Suprapubic skin (tissue), 4 donors: ENCODE results near the gene LAMTOR2. TPM values are rescaled to one million over a fixed set of nuclear protein-coding genes. Genes with fewer than 3 reads are reported as not detected.

ENCODE experiments used
- DNase-seq, 2 donors: peaks; one replicate each; pipeline ENCODE4 v3.0.0-alpha.2; 2019; ENCODE audit warnings: low spot score in 2 of 2
- H3K27ac ChIP-seq: fragments of 200-600 bp; sonication (generic); one replicate; pipeline ENCODE4 v1.5.1; 2019
- H3K27me3 ChIP-seq: fragments of 200-600 bp; sonication (generic); one replicate; pipeline ENCODE4 v1.5.1; 2019
- H3K36me3 ChIP-seq: fragments of 200-600 bp; sonication (generic); one replicate; pipeline ENCODE4 v1.5.1; 2019
- H3K4me1 ChIP-seq: fragments of 200-600 bp; sonication (generic); one replicate; pipeline ENCODE4 v1.5.1; 2019
- H3K4me3 ChIP-seq: fragments of 200-600 bp; sonication (generic); one replicate; pipeline ENCODE4 v1.5.1; 2019; ENCODE audit warnings: mild to moderate bottlenecking
- H3K9me3 ChIP-seq: fragments of 200-600 bp; sonication (generic); one replicate; pipeline ENCODE4 v1.5.1; 2019
- EP300 ChIP-seq: sonication (generic); formaldehyde crosslinking; IDR thresholded peaks from one replicate; pipeline ENCODE4 v1.6.1; 2017; ENCODE audit warnings: antibody characterized with exemption
- POLR2A ChIP-seq, 2 donors: fragments of 450-650 bp; IDR thresholded peaks; one replicate each; pipeline ENCODE4 v1.6.1; 2017; ENCODE audit warnings: antibody characterized with exemption in 2 of 2, mild to moderate bottlenecking in 2 of 2, moderate library complexity in 2 of 2
- POLR2AphosphoS5 ChIP-seq, 3 donors: sonication (generic); formaldehyde crosslinking; IDR thresholded peaks; one replicate each; pipeline ENCODE4 v1.6.1; 2017; ENCODE audit warnings: antibody characterized with exemption in 3 of 3
- WGBS: methylation state at CpG from one replicate; pipeline ENCODE4 v1.1.5; 2018; 5-methylcytosine and 5-hydroxymethylcytosine counted together
- total RNA-seq, 4 donors: library from RNA; depleted of rRNA; stranded (reverse); fragments of >200 nt; gene quantifications; one replicate each; pipeline ENCODE4 v1.1.0, GENCODE V29; 2016
- TF ChIP-seq, protein P1 (sequence below), 2 donors: fragments of 200-600 bp in 1 of 2; fragments of 450-650 bp in 1 of 2; sonication (generic) in 1 of 2; IDR thresholded peaks; one replicate each; pipeline ENCODE4 v1.5.1; 2016 to 2019; ENCODE audit warnings: antibody characterized with exemption in 2 of 2, mild to moderate bottlenecking in 1 of 2, moderate library complexity in 1 of 2

LAMTOR2 gene
- 10 to 100 TPM; 27.3 to 66.6 (median 57.7) TPM for total RNA-seq

DNA sequence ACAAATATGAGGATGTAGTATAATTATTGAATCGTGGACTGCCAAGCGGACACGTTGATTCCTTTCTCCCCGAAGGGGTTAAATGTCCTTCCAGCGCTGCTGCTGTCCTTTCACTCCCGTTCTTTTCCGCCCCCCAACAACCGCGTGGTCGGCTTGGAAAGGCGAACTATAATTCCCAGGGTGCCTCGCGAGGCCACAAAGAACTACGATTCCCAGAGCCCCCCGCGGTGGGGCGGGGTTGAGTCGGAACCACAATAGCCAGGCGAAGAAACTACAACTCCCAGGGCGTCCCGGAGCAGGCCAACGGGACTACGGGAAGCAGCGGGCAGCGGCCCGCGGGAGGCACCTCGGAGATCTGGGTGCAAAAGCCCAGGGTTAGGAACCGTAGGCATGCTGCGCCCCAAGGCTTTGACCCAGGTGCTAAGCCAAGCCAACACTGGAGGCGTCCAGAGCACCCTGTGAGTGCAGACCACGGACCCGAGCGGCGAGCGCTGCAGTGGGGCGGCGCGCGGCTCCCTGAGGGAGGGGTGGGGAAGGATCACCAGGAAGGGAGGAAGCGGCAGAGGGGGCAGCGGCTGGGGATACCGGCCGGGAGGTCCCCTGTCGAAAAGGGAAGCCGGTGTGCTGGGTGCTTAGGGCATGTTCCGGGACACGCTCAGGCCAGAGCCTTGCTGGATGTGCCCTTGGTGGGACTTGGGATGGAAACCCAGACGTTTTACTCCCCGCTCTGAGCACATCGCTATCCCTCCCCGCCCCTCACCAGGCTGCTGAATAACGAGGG lies at the start of gene LAMTOR2:
LAMTOR2 (plus strand) TSS at position 283 of the 781 bp plus-strand sequence; CDS start at position 391, 108 bp downstream.
- under 1% methylated on average over 24 of the region's 53 CpGs for WGBS
- H3K27ac ChIP-seq = peak within 1 kb of the TSS; percentile 90
- DNase-seq = peak; percentile 98
- H3K4me3 ChIP-seq = peak within 1 kb of the TSS; percentile 83
- H3K27me3 ChIP-seq = no peaks in the 10 kb centered on the region
- no peaks in the 10 kb centered on the region for H3K9me3 ChIP-seq
- peaks cover 36% of the 10 kb centered on the region for H3K4me1 ChIP-seq
- H3K36me3 ChIP-seq = peaks cover 10% of the 10 kb centered on the region
- TF ChIP-seq POLR2AphosphoS5 (IDR thresholded peaks at IDR 0.05) (peak in 2 of 3 donors; percentile 61 to 62), EP300 (no peak), POLR2A (IDR thresholded peaks at IDR 0.05) (peak in 1 of 2 donors; percentile 35)
- TF ChIP-seq, protein P1, sequence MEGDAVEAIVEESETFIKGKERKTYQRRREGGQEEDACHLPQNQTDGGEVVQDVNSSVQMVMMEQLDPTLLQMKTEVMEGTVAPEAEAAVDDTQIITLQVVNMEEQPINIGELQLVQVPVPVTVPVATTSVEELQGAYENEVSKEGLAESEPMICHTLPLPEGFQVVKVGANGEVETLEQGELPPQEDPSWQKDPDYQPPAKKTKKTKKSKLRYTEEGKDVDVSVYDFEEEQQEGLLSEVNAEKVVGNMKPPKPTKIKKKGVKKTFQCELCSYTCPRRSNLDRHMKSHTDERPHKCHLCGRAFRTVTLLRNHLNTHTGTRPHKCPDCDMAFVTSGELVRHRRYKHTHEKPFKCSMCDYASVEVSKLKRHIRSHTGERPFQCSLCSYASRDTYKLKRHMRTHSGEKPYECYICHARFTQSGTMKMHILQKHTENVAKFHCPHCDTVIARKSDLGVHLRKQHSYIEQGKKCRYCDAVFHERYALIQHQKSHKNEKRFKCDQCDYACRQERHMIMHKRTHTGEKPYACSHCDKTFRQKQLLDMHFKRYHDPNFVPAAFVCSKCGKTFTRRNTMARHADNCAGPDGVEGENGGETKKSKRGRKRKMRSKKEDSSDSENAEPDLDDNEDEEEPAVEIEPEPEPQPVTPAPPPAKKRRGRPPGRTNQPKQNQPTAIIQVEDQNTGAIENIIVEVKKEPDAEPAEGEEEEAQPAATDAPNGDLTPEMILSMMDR (IDR thresholded peaks at IDR 0.05) = no peak

DNA sequence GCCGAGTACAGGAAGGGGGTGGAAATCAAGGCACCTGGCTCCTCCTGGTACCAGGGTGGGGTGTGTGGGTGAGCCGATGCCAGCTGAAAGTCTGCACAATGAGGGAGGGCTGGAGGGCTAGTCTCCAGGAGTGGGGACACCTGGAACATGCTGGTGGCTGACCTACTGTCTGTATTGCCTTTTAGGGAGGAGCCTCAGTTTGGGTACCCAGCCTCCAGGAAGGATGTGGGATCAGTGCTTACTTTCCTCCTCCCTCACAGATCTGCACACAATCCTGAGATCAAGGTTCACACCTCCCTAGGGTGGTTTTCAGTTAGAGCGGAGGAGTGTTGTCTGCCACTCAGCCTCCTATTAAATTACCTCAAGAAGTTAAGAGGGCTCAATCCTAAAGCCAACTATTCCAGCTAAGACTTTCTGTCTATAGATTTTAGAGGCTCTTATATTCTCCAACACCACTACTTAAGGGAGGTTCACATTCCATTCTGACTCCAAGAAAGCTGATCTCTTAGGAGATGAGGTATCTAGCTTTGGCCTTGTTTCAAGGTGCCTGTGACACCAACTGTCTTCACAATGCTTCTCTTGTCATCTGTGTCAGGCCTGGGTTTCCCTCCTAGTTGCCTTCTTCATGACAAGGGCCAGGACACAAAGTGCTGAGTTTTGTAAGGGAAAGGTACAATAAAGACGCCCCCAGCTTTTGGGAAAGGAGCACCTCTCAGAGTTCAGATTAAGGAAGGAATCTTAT lies 49.6 kb upstream of the LAMTOR2 start:
- Histone ChIP-seq H3K36me3 (peaks cover 25% of the 10 kb centered on the region), H3K27me3 (no peaks in the 10 kb centered on the region), H3K9me3 (no peaks in the 10 kb centered on the region), H3K4me1 (peaks cover 18% of the 10 kb centered on the region), H3K27ac (no peak overlapping the region), H3K4me3 (no peak overlapping the region)
- WGBS = 75% methylated on average over 4 of the region's 4 CpGs
- TF ChIP-seq EP300 (no peak), POLR2AphosphoS5 (IDR thresholded peaks at IDR 0.05) (no peak), POLR2A (IDR thresholded peaks at IDR 0.05) (no peak)
- TF ChIP-seq, protein P1 (IDR thresholded peaks at IDR 0.05) = no peak
- no peak for DNase-seq

DNA sequence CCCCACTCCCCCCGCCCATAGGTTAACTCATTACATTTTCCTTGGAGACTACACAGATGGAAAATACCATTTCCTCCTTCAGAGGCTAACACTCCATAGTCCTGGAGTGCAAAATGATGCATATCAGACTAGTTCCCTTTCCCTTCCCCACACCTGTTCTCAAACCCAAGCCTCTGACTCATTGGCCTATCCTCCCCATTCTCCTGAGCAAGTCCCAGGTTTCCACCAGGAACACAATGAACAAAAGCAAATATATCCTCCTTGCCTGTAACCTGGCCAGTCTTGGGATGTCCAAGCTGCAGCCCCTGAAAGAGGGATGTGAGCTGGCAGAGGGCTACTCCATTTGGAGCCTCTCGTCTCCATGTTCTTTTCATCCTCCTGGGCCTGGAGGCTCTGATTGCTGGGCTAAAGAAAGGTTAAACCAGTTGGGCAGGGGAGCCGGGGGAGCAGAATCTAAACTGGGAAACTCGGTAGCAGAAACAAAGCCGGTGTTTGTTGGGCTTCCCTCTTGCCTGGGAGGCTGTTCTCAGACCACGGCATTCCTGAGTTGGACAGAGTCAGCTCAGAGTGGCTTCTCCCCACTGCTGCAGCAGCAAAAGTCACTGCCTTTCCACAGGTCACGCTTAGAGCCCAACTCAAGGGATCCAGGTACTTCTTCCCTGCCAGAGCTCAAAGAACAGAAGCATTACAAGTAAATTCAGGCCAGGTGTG lies 47.8 kb upstream of the LAMTOR2 start:
- peaks cover 6% of the 10 kb centered on the region for H3K4me1 ChIP-seq
- no peaks in the 10 kb centered on the region for H3K9me3 ChIP-seq
- H3K27ac ChIP-seq = peak overlapping the region; percentile 31
- TF ChIP-seq POLR2AphosphoS5 (IDR thresholded peaks at IDR 0.05) (no peak), EP300 (no peak), POLR2A (IDR thresholded peaks at IDR 0.05) (no peak)
- TF ChIP-seq, protein P1 (IDR thresholded peaks at IDR 0.05) = no peak
- no peaks in the 10 kb centered on the region for H3K27me3 ChIP-seq
- H3K4me3 ChIP-seq = no peak overlapping the region
- DNase-seq = no peak
- H3K36me3 ChIP-seq = peaks cover 43% of the 10 kb centered on the region
- 75% methylated on average over 2 of the region's 7 CpGs for WGBS

DNA sequence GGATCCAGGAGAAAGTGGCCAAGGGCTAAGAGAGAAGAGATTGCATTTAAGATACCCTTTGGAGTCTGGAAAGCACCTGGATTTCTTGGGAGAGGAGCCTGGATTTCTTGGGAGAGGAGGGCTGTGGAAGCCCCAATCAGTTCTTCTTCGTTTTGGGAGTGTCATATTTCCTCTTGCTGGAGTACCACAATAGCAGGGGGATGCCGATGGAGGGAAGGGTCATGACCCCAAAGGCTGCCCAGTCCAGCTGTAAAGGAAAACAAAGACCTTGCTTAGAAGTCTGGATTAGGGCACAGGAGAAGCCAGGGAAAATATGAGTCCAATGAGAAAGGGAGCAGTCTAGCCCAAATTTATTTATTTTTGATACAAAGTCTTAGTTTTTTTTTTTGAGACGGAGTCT lies 45.2 kb upstream of the LAMTOR2 start:
- no peak for DNase-seq
- no peaks in the 10 kb centered on the region for H3K9me3 ChIP-seq
- 44% methylated on average over 3 of the region's 3 CpGs for WGBS
- peaks cover 69% of the 10 kb centered on the region for H3K36me3 ChIP-seq
- no peaks in the 10 kb centered on the region for H3K27me3 ChIP-seq
- TF ChIP-seq, protein P1 (IDR thresholded peaks at IDR 0.05) = no peak
- TF ChIP-seq POLR2AphosphoS5 (IDR thresholded peaks at IDR 0.05) (no peak), EP300 (no peak), POLR2A (IDR thresholded peaks at IDR 0.05) (no peak)
- no peak overlapping the region for H3K27ac ChIP-seq
- no peak overlapping the region for H3K4me3 ChIP-seq
- H3K4me1 ChIP-seq = no peaks in the 10 kb centered on the region
